NCI-H82 (cell line): ENCODE data around the gene DOCK1.
A peak's percentile ranks its signal among the peaks of the same experiment; 100 is the strongest.

Experiments used
- DNase-seq: peaks from one replicate; lab custom pipeline; 2025; lab: John Stamatoyannopoulos, UW

Gene DOCK1

DNA sequence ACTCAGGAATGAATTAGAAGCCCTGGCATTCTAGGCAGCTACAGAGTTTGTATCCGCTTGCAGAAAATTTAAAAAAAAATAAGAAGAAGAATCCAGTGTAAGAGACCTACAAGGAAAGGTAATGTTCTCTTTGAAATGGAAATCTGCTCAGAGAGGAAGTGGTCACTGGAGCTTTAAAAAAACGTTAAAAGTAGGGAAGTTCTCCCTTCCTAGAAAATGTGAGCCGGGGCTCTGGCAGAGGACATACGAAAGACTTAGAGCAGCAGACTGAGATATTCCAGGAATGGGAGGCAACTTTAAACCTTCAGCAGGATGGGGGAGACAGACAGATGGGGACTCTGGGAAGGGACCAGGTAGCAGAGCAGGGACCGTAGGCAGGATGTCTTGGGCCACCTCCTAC is 494.4 kb downstream of the DOCK1 start:
- peak; percentile 28 for DNase-seq

- DNase-seq: no peak
Observed at GRCh38 chr10:127400216-127400615, 495.0 kb downstream of the DOCK1 start.

GRCh38 chr10:127402596-127403409 is 497.6 kb downstream of the DOCK1 start:
- DNase-seq: no peak

GRCh38 chr10:127405221-127405620 is 500.0 kb downstream of the DOCK1 start:
- DNase-seq: no peak

DNA sequence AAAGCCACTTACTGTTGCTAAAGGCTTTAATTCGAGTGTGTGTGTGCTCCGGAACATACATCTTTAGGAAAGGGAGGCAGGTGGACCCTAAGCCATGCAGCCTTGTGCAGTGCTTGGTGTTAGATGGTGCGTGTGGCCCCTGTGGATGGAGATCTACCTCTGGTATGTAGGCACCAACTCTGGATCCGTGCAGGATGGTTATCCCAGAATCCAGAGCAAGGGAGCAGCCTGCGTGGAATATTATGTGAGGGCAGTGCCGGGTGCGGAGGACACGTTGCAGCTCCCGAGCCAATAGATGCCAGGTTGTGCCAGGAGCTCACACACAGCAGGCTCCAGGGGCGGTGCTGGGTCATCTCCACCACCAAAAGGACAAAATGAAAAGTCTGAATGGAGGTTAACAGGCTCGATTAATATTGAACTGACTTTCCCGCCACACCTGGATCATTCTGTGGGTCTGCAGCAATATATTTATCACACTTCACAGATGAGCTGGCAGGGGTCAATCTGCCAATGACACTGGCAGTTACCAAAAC is 500.9 kb downstream of the DOCK1 start:
- no peak for DNase-seq

DNA sequence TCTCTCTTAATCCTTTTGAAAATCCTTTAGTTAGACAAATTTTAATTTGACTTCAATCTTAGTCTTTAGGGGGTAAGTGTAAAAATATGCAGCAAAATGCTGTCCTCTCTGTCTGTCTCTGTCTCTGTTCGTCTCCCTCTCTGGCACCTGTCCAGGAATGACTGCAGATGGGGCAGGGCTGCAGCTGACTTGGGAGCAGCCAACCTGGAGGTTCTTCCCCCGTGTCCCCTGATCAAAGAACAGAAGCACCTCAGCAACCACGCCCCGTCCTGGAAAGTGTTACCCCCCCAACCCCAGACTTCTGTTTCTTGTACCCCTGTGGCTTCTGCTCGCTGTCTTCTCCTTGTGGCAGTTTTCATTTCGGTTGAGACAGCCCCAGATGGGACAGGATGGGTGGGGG is 502.3 kb downstream of the DOCK1 start:
- no peak for DNase-seq

DNA sequence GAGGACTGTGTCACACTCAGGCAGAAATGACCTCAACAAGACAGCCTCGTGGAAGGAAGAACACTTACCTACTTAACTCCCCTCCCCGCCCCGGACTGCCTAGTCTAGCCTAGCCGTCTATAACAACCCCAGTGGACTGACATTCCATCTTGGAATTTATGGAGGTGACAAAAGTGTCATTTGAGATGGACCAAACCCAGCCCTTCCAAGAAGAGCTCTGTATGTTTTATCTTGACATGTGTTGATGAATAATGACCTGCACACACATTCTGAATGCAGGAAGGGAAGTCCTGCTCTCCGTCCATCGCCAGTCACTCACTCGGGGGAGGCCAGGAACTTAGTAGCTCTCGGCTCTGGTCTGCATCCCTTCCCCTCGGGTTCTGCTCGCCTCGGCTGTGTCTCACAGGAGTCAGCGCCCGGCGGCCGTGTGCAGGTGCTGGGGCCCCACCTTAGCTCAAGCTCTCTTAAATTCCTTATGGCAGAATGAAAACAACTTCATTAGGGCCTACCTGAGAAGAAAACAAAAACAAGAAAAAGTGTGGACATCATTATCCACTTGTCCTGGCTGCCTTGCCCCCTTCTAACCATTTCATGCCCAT is 503.0 kb downstream of the DOCK1 start:
- no peak for DNase-seq

DNA sequence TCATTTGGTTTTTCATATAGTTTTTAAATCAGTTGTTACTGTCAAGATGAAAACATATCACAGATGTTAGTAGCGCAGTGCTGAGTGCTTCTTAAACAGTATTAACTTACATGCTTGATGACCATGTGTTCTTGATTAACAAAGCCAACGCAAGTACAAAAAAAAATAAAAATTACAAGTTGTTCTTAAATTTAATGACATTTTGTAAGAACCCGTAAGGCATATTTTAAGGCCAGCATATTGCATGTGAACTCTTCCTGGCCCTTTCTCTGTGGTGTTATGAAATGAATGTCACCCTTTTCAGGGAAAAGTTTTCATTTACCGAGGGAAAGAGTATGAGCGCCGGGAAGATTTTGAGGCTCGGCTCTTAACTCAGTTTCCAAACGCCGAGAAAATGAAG is 503.5 kb downstream of the DOCK1 start:
- DNase-seq: no peak

GRCh38 chr10:127410030-127410429 is 504.8 kb downstream of the DOCK1 start:
- DNase-seq: no peak

- no peak for DNase-seq
Observed at GRCh38 chr10:127411062-127411461, 505.8 kb downstream of the DOCK1 start.

- no peak for DNase-seq
Observed at GRCh38 chr10:127413326-127413725, 508.1 kb downstream of the DOCK1 start.

GRCh38 chr10:127414024-127414423 is 508.8 kb downstream of the DOCK1 start:
- peak; percentile 6 for DNase-seq

GRCh38 chr10:127415116-127415515 is 509.9 kb downstream of the DOCK1 start:
- DNase-seq: no peak

GRCh38 chr10:127415901-127416581 is 510.8 kb downstream of the DOCK1 start:
- DNase-seq: peak; percentile 95

DNA sequence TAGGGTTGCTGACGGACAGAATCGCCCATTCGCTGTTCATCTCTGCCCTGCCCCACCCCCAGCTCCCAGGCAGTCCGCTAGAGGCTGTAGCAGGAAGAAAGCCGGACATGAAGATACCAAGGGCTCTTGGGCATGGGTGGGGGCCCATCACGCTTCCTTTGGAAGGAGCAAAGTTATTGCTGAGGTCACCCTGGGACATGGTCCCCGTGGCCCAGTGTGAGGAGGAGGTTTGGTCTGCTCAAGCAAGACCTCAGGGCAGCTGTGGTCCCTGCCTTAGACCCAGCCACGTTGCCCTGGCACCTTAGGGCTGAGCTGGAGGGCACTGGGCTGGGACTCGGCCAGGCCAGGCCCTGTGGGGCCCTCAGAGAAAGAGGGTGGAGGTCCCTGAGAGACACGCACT is 511.8 kb downstream of the DOCK1 start:
- DNase-seq: no peak

DNA sequence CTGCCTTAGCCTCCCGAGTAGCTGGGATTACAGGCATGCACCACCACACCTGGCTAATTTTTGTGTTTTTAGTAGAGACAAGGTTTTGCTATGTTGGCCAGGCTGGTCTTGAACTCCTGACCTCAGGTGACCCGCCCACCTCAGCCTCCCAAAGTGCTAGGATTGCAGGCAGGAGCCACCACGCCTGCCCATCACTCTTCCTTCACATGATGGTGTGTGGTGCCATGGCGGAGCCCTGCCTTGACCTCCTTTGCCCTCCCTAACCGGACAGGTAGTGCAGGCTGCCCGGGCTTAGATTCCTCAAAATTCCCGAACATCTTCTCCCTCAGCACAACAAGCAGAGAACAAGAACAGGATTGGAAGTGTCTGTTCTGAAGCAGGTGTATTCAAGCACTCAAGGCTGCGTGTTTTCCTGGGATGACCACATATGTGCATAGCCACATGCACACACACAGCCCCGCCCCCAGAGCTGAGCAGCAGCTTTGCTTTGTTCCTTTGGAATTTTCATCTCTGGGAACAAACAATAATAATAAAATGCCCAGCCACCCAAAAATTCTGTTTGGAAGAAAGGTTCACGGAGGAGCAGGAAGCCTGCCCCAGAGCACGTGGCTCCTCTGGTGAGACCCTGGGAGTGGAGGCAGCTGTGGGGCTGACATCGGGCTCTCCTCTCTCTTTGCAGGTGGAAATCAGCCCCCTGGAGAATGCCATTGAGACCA is 512.6 kb downstream of the DOCK1 start:
- DNase-seq: no peak

DNA sequence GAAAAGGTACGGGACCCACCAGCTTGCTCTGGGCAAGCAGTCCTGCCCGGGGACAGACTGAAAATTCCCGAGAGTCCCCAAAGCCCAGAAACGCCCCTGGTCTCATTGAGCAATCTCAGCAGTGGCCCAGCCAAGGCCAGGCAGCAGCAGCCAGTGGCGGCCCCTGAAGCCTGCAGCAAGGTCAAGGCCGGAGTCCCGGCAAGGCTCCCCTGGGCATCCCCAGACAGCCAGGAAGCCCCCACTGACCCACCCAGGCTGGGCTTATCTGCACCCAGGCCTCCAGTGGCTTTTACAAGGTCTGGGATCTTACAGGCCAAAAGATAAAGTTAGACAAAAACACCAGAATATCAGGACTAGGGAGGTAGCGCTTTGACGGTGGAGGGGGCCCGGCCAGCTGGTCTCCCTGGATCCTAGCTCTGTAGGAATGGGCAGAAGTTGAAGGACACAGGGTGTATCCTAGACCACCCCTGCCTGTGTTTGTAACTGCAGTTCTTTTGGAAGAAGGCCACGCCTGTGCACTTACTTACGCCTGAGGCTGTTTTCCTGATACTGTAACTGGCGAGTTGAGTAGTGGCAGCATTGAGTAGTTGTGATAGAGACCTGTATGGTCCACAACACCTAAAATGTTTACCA is 513.4 kb downstream of the DOCK1 start:
- DNase-seq: no peak

DNA sequence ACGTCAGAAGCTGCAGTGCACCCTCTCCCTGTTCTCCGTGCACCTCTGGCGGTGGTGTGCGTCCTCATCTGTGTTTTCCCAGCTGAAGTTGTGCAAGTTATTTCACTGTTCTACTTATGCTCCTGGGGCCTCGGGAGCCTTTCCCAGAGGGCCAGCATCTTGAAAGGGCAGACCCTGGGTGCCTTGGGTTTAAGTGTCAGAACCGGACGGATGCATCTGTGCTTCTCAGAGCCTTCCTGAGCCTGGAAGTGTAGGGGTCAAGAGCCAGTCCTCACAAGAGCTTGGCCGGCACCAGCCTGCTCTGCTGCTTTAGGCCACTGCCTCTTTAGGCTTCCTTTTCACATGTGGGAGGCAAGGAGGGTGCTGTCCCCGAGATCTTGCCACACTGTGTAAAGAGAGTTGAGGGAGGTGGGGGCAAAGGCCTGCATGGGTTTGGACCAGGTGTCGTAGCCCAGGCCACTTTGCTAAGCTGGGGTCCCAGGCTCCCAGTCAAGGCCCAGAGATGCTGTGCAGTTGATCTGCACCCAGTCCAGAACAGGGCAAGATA is 515.0 kb downstream of the DOCK1 start:
- no peak for DNase-seq

- DNase-seq: no peak
Observed at GRCh38 chr10:127423218-127423915, 518.1 kb downstream of the DOCK1 start.

DNA sequence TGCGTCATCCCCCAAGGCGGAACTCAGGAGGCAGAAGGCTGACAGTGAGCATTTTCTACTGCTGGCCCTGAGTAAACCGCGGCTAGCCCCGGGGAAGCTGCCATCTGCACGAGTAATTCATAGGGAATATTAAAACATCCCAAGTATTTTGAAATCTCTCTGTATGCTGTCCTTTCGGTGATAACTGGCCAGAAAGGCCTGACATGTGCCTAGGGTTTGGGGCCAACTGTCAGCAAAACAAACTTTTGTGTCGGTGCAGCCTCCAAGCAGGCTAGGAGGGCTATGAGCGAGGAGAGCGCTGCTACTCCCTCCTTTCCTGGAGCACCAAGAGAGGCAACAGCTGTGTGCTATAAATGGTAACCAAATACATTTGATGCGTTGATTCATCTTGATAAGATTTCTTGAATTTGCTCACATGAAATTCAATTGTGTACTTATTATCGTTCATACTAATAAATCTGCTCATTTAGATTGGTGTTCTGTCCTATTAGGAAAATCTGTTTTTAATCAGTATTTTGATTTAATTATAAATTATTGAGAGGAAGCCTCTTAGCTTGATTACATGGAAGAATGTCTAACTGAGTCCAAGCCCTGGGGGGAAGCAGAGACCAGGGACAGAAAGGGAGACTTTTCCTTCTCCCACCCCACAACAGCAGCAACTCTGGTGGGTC is 519.5 kb downstream of the DOCK1 start:
- DNase-seq: peak; percentile 29
